Muscle of leg (tissue), 11 donors: ENCODE data around the gene BCKDK. TPM values are rescaled to one million over a fixed set of nuclear protein-coding genes. Genes with fewer than 3 reads are reported as not detected.

Experiments used
- DNase-seq: peaks from one replicate; pipeline ENCODE4 v3.0.0; 2013
- H3K27ac ChIP-seq: one replicate; pipeline ENCODE4 v1.5.1; 2013; ENCODE audit warnings: mild to moderate bottlenecking, low read length, control low read depth
- H3K27me3 ChIP-seq: one replicate; pipeline ENCODE4 v1.6.1; 2013; ENCODE audit warnings: low read length; ENCODE audit not compliant: control insufficient read depth, insufficient read depth
- H3K36me3 ChIP-seq: one replicate; pipeline ENCODE4 v1.6.1; 2013; ENCODE audit warnings: low read length; ENCODE audit not compliant: control insufficient read depth, insufficient read depth
- H3K4me1 ChIP-seq: one replicate; pipeline ENCODE4 v1.6.1; 2013; ENCODE audit warnings: low read length; ENCODE audit not compliant: control insufficient read depth, insufficient read depth
- H3K4me3 ChIP-seq: one replicate; pipeline ENCODE4 v1.5.1; 2013; ENCODE audit warnings: low read length, control low read depth
- H3K9me3 ChIP-seq: replicated peaks from 2 replicates; pipeline ENCODE4 v1.6.1; 2013; ENCODE audit warnings: low read depth, low read length; ENCODE audit not compliant: control insufficient read depth
- WGBS: methylation state at CpG from one replicate; pipeline ENCODE4 v1.1.5; 2013; ENCODE audit warnings: missing lambda C conversion rate; ENCODE audit not compliant: insufficient coverage; 5-methylcytosine and 5-hydroxymethylcytosine counted together
- polyA plus RNA-seq, 8 donors: library from polyadenylated mRNA; unstranded; fragments of 120-200 nt; gene quantifications; one replicate each; pipeline versions ENCODE4 v1.2.1 to v1.2.3, GENCODE V29; 2013; ENCODE audit warnings: inconsistent platforms in 1 of 8, low replicate concordance in 1 of 8; ENCODE audit not compliant: insufficient read length in 8 of 8, insufficient read depth in 1 of 8
- total RNA-seq: library from RNA; stranded (reverse); fragments of 120-200 nt; gene quantifications from one replicate; pipeline ENCODE4 v1.2.4, GENCODE V29; 2013

The BCKDK gene
- total and polyA plus RNA-seq, 9 donors: 12.7 to 33.3 (median 29.3) TPM

GRCh38 chr16:31125844-31126243, 17.7 kb downstream of the BCKDK start:
- WGBS: 48% methylated on average over 2 of the region's 3 CpGs
- no peak overlapping the region for H3K27ac ChIP-seq
- no peaks in the 10 kb centered on the region for H3K9me3 ChIP-seq
- H3K27me3 ChIP-seq: no peaks in the 10 kb centered on the region
- no peak overlapping the region for H3K4me3 ChIP-seq
- DNase-seq: no peak
- H3K36me3 ChIP-seq: peaks cover 85% of the 10 kb centered on the region
- no peaks in the 10 kb centered on the region for H3K4me1 ChIP-seq

- no peaks in the 10 kb centered on the region for H3K9me3 ChIP-seq
- H3K4me3 ChIP-seq: no peak overlapping the region
- DNase-seq: no peak
- 79% methylated on average over 13 of the region's 13 CpGs for WGBS
- peaks cover 87% of the 10 kb centered on the region for H3K36me3 ChIP-seq
- no peak overlapping the region for H3K27ac ChIP-seq
- H3K27me3 ChIP-seq: no peaks in the 10 kb centered on the region
- H3K4me1 ChIP-seq: no peaks in the 10 kb centered on the region
These were observed 19.0 kb downstream of the BCKDK start for GRCh38 chr16:31127182-31127581.

- peaks cover 83% of the 10 kb centered on the region for H3K36me3 ChIP-seq
- peak; percentile 58 for DNase-seq
- peaks cover 3% of the 10 kb centered on the region for H3K4me1 ChIP-seq
- no peaks in the 10 kb centered on the region for H3K9me3 ChIP-seq
- 70% methylated on average over 8 of the region's 14 CpGs for WGBS
- no peaks in the 10 kb centered on the region for H3K27me3 ChIP-seq
- peak overlapping the region; percentile 78 for H3K27ac ChIP-seq
- H3K4me3 ChIP-seq: no peak overlapping the region
These were observed 20.8 kb downstream of the BCKDK start for GRCh38 chr16:31128711-31129567.

- H3K27ac ChIP-seq: peak overlapping the region; percentile 78
- peak; percentile 54 for DNase-seq
- WGBS: 60% methylated on average over 29 of the region's 29 CpGs
- peaks cover 77% of the 10 kb centered on the region for H3K36me3 ChIP-seq
- H3K4me1 ChIP-seq: peaks cover 9% of the 10 kb centered on the region
- no peaks in the 10 kb centered on the region for H3K9me3 ChIP-seq
- peaks cover under 1% of the 10 kb centered on the region for H3K27me3 ChIP-seq
- no peak overlapping the region for H3K4me3 ChIP-seq
These were observed 21.6 kb downstream of the BCKDK start for GRCh38 chr16:31129568-31130335.

GRCh38 chr16:31130336-31130891, 22.2 kb downstream of the BCKDK start:
- Histone ChIP-seq H3K4me1 (peaks cover 14% of the 10 kb centered on the region), H3K4me3 (no peak overlapping the region)

GRCh38 chr16:31130899-31131298, 22.7 kb downstream of the BCKDK start:
- Histone ChIP-seq H3K27me3 (peaks cover 2% of the 10 kb centered on the region), H3K27ac (no peak overlapping the region), H3K36me3 (peaks cover 68% of the 10 kb centered on the region), H3K4me3 (no peak overlapping the region), H3K4me1 (peaks cover 16% of the 10 kb centered on the region), H3K9me3 (no peaks in the 10 kb centered on the region)
- peak; percentile 4 for DNase-seq
- 20% methylated on average over 1 of the region's 6 CpGs for WGBS

More at GRCh38 chr16:31130336-31130891, 22.2 kb downstream of the BCKDK start:
- H3K36me3 ChIP-seq: peaks cover 73% of the 10 kb centered on the region
- WGBS: 85% methylated on average over 9 of the region's 10 CpGs
- peak; percentile 9 for DNase-seq
- peaks cover 2% of the 10 kb centered on the region for H3K27me3 ChIP-seq
- H3K27ac ChIP-seq: no peak overlapping the region
- H3K9me3 ChIP-seq: no peaks in the 10 kb centered on the region

GRCh38 chr16:31131416-31131815, 23.2 kb downstream of the BCKDK start:
- Histone ChIP-seq H3K4me3 (no peak overlapping the region), H3K27me3 (peaks cover 2% of the 10 kb centered on the region), H3K9me3 (no peaks in the 10 kb centered on the region), H3K4me1 (peaks cover 16% of the 10 kb centered on the region), H3K36me3 (peaks cover 63% of the 10 kb centered on the region), H3K27ac (no peak overlapping the region)
- no peak for DNase-seq
- WGBS: 77% methylated on average over 9 of the region's 11 CpGs

- Histone ChIP-seq H3K4me3 (no peak overlapping the region), H3K4me1 (peaks cover 16% of the 10 kb centered on the region), H3K27ac (no peak overlapping the region), H3K27me3 (peaks cover 2% of the 10 kb centered on the region), H3K36me3 (peaks cover 61% of the 10 kb centered on the region), H3K9me3 (no peaks in the 10 kb centered on the region)
- WGBS: 74% methylated on average over 4 of the region's 5 CpGs
- DNase-seq: no peak
These were observed 23.7 kb downstream of the BCKDK start for GRCh38 chr16:31131841-31132271.

- DNase-seq: peak; percentile 6
- Histone ChIP-seq H3K4me1 (peaks cover 16% of the 10 kb centered on the region), H3K36me3 (peaks cover 55% of the 10 kb centered on the region), H3K27me3 (peaks cover 2% of the 10 kb centered on the region), H3K4me3 (no peak overlapping the region), H3K27ac (no peak overlapping the region), H3K9me3 (no peaks in the 10 kb centered on the region)
- 77% methylated on average over 15 of the region's 20 CpGs for WGBS
These were observed 24.3 kb downstream of the BCKDK start for GRCh38 chr16:31132303-31132979.
